Measurements from ENCODE around the gene DYSF.
"Not testable (repeated sequence)": the region's sequence is repeated elsewhere in the genome, so short reads cannot be mapped to it uniquely, and the experiment has no call there.

Gene DYSF

GRCh38 chr2:71647356-71647755, 194.0 kb downstream of the DYSF start:
- no peak for DNase-seq (ENCODE audit: low spot score)

- no peak for DNase-seq (ENCODE audit: low spot score)
Measured at GRCh38 chr2:71655498-71655897, 202.1 kb downstream of the DYSF start.

GRCh38 chr2:71658256-71658655, 204.9 kb downstream of the DYSF start:
- DNase-seq (ENCODE audit: low spot score) = not testable (repeated sequence)

- DNase-seq (ENCODE audit: low spot score) = no peak
Measured at GRCh38 chr2:71658771-71659170, 205.4 kb downstream of the DYSF start.

- no peak for DNase-seq (ENCODE audit: low spot score)
Measured at GRCh38 chr2:71659868-71660518, 206.6 kb downstream of the DYSF start.

GRCh38 chr2:71661782-71662181, 208.4 kb downstream of the DYSF start:
- peak; percentile 32 for DNase-seq (ENCODE audit: low spot score)

GRCh38 chr2:71662665-71663394, 209.5 kb downstream of the DYSF start:
- peak; percentile 42 for DNase-seq (ENCODE audit: low spot score)

- DNase-seq (ENCODE audit: low spot score) = no peak
Measured at GRCh38 chr2:71664161-71664560, 210.8 kb downstream of the DYSF start.

- DNase-seq (ENCODE audit: low spot score) = no peak
Measured at GRCh38 chr2:71665168-71666093, 212.1 kb downstream of the DYSF start.

- no peak for DNase-seq (ENCODE audit: low spot score)
Measured at GRCh38 chr2:71666094-71666474, 212.7 kb downstream of the DYSF start.

- DNase-seq (ENCODE audit: low spot score) = peak; percentile 38
Measured at GRCh38 chr2:71667256-71668182, 214.2 kb downstream of the DYSF start.

- DNase-seq (ENCODE audit: low spot score) = peak; percentile 45
Measured at GRCh38 chr2:71668326-71669057, 215.1 kb downstream of the DYSF start.

GRCh38 chr2:71669058-71669456, 215.7 kb downstream of the DYSF start:
- peak; percentile 40 for DNase-seq (ENCODE audit: low spot score)

- peak; percentile 34 for DNase-seq (ENCODE audit: low spot score)
Measured at GRCh38 chr2:71669628-71670429, 216.5 kb downstream of the DYSF start.

- DNase-seq (ENCODE audit: low spot score) = no peak
Measured at GRCh38 chr2:71670430-71670795, 217.1 kb downstream of the DYSF start.

GRCh38 chr2:71671203-71671854, 218.0 kb downstream of the DYSF start:
- DNase-seq (ENCODE audit: low spot score) = no peak

- DNase-seq (ENCODE audit: low spot score) = peak; percentile 58
Measured at GRCh38 chr2:71671895-71672825, 218.8 kb downstream of the DYSF start.
